ENCODE measurements around the gene ACSL1. TPM values are rescaled to one million over a fixed set of nuclear protein-coding genes. Genes with fewer than 3 reads are reported as not detected.

Gene ACSL1
- total and polyA plus RNA-seq, 2 donors (not counting 3 experiments of a cell fraction or from before 2014, with no cell fraction given) = 7.3 to 17.7 TPM

DNA sequence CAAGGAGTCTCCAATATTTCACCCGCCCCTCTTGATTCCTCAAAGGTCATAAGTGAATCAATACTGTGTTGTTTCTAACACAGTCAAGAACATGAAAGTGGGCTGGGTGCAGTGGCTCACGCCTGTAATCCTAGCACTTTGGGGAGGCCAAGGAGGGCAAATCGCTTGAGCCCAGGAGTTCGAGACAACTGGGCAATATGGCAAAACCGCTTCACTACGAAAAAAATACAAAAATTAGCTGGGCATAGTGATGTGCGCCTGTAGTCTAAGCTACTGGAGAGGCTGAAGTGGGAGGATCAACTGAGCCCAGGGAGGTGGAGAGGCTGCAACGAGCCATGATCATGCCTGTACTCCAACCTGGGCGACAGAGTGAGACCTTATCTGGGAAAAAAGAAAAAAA, 3.4 kb downstream of the ACSL1 start:
- dilution Hi-C loops (cut with MboI; ENCODE audit: extremely low pct_ligation_motif_present, low sequenced_read_pairs) = no loop called here
- Histone ChIP-seq H3K9ac (replicated peaks; ENCODE audit: extremely low read depth, insufficient read depth, low read length) (no peak overlapping the region), H3K4me2 (ENCODE audit: insufficient read depth, low read length) (no peak overlapping the region), H3K4me1 (ENCODE audit: control insufficient read depth, extremely low read depth, insufficient read depth, low read length) (peaks cover 13% of the 10 kb centered on the region), H3K9me3 (replicated peaks; ENCODE audit: control insufficient read depth, insufficient read depth, low read length) (no peaks in the 10 kb centered on the region), H3K9me1 (replicated peaks; ENCODE audit: control insufficient read depth, extremely low read depth, insufficient read depth, low read length) (no peaks in the 10 kb centered on the region), H3K27ac (ENCODE audit: insufficient read depth, low read depth, low read length) (no peak overlapping the region), H3K27me3 (ENCODE audit: control insufficient read depth in 2 of 2, insufficient read depth in 2 of 2, low read length in 2 of 2) (no peaks in the 10 kb centered on the region), H3K4me3 (replicated peaks in 1 of 3; ENCODE audit: insufficient read depth in 1 of 3, low read depth in 1 of 3, low read length in 3 of 3) (no peak overlapping the region), H2AFZ (ENCODE audit: low read depth, low read length) (no peak overlapping the region), H4K20me1 (replicated peaks; ENCODE audit: control insufficient read depth, extremely low read depth, insufficient read depth, low read length) (no peaks in the 10 kb centered on the region), H3K36me3 (ENCODE audit: control insufficient read depth in 2 of 2, extremely low read depth in 1 of 2, insufficient read depth in 2 of 2, low read length in 2 of 2) (no peaks in the 10 kb centered on the region), H3K79me2 (ENCODE audit: control insufficient read depth, insufficient read depth, low read length) (no peaks in the 10 kb centered on the region)
- no TSS peak for BruUV-seq (replicated peaks)
- no peak for FAIRE-seq
- TF ChIP-seq POLR2A (IDR thresholded peaks at IDR 0.05; ENCODE audit: low read depth, low read length) = no peak
- no peak for TF ChIP-seq JUN (IDR thresholded peaks at IDR 0.05; ENCODE audit: borderline replicate concordance, insufficient read depth, insufficient read length, low read depth)
- TF ChIP-seq MYC (IDR thresholded peaks at IDR 0.05; ENCODE audit: low read depth, low read length) = no peak
- TF ChIP-seq FOS (IDR thresholded peaks at IDR 0.05; ENCODE audit: borderline replicate concordance, insufficient read depth, low read length) = no peak
- TF ChIP-seq GATA2 (IDR thresholded peaks at IDR 0.05; ENCODE audit: insufficient read depth, insufficient read length, low read depth, low read length) = no peak
- TF ChIP-seq POLR2AphosphoS5 (IDR thresholded peaks at IDR 0.05; ENCODE audit: insufficient read depth, low read depth, low read length) = no peak
- TF ChIP-seq, protein P1, sequence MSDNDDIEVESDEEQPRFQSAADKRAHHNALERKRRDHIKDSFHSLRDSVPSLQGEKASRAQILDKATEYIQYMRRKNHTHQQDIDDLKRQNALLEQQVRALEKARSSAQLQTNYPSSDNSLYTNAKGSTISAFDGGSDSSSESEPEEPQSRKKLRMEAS (IDR thresholded peaks at IDR 0.05; ENCODE audit: insufficient read depth, insufficient read length) = no peak
- TF ChIP-seq, protein P2, sequence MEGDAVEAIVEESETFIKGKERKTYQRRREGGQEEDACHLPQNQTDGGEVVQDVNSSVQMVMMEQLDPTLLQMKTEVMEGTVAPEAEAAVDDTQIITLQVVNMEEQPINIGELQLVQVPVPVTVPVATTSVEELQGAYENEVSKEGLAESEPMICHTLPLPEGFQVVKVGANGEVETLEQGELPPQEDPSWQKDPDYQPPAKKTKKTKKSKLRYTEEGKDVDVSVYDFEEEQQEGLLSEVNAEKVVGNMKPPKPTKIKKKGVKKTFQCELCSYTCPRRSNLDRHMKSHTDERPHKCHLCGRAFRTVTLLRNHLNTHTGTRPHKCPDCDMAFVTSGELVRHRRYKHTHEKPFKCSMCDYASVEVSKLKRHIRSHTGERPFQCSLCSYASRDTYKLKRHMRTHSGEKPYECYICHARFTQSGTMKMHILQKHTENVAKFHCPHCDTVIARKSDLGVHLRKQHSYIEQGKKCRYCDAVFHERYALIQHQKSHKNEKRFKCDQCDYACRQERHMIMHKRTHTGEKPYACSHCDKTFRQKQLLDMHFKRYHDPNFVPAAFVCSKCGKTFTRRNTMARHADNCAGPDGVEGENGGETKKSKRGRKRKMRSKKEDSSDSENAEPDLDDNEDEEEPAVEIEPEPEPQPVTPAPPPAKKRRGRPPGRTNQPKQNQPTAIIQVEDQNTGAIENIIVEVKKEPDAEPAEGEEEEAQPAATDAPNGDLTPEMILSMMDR (IDR thresholded peaks at IDR 0.05; ENCODE audit: extremely low read depth in 1 of 2, insufficient read depth in 1 of 2, low read depth in 1 of 2, low read length in 2 of 2) = no peak
- no peak for TF ChIP-seq EZH2 (IDR thresholded peaks at IDR 0.05; ENCODE audit: borderline replicate concordance, low read depth, low read length, severe bottlenecking)
- no peak for DNase-seq (ENCODE audit: low read depth, low spot score)
- intact Hi-C loops (cut with micrococcal nuclease) = loop anchor here (10.0 kb wide), 3 partner anchors 248 to 1372 kb away; partner anchors contain the start of genes CYP4V2 and IRF2
- POLR2A ChIA-PET = no interaction called here
- CTCF ChIA-PET = interaction anchor here (1.2 kb wide), 1 partner anchor 77 kb away, joined by 3 read pairs; no protein-coding TSS in a partner anchor

Measured in endothelial cell of umbilical vein (primary cell).